ENCODE data around the gene ADGRD1. TPM values are rescaled to one million over a fixed set of nuclear protein-coding genes. Genes with fewer than 3 reads are reported as not detected.

ADGRD1 gene
- total RNA-seq, 2 donors from 2014 or later, result 143 to 254 TPM

DNA sequence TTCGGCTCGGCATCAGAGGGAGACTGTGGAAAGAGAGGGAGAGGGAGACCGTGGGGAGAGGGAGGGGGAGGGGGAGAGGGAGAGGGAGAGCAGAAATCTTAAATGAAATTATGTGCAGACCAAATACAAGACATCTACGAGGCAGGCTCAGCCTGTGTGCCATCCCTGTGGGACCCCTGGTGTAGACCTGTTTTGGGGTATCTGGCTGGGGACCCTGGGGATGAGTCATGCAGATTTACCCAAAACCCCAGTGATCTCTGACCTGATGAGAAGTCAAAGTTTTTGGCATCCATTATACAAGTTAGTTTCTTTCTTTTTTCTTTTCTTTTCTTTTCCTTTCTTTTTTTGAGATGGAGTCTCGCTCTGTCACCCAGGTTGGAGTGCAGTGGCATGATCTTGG lies 44.4 kb downstream of the ADGRD1 start:
- no peak for ATAC-seq
- no peak for DNase-seq
- intact Hi-C loops (cut with DNase I), result no loop called here

DNA sequence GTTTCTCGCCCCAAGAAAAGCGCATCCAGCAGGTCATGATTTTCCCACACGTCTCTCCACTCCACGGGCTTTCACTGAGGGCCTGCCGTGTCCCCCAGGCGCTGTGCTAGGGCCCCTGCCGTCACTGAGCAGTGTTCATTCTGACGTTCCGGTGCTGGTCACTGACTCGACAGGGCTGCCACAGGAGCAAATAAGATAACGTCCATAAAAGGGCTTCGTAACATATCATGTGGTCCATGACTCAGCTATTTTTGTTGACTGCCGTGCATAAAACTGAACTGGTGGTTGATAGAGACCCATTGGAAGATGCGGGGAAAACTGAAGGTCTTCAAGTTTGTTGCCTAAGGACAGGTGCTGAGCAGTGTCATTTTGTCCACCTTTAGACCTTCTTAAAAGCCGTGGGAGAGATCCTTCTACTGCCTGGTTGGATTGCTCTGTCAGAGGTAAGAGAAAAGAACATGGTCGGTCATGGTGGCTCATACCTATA lies 46.3 kb downstream of the ADGRD1 start:
- DNase-seq (no peak), ATAC-seq (no peak)
- intact Hi-C loops (cut with DNase I), result no loop called here

DNA sequence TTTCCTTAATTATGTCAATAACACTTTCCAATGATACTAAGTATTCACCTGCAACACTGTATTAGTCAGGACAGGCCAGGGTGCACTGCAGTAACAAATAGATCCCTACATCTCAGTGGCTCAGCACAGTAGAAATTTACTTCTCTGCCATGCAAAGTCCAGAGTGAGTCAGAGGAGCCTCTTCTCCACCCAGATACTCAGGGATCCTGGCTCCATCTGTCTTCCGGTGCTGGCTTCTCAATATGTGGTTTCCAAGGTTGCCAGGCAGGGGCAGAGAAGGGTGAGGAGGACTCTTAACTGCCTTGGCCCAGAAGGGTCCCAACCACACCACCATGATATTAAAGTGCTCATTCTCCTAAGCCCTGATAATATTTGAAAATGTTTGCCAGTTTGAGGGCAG lies 47.8 kb downstream of the ADGRD1 start:
- no peak for DNase-seq
- ATAC-seq, result peak in 1 of 2 donors; percentile 12
- intact Hi-C loops (cut with DNase I), result no loop called here

DNA sequence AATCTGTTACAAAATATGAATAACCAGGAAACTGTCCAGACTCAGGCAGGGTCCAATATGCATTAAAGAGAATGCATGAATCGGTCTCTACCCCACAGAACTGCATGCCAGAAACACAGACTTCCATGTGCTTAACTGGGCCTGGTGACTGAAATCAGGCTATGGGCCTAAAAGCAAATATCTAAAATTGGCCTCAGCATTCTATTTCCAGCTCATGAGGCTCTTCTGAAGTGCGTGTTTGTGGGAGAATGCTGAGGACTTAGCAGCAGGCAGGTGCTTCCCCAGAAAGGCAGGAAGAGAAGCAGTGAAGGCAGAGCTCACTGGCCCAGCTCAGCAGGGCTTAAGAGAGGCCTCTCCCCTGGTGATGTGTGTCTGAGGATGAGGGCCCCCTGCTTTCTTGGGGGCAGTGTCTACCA lies 48.5 kb downstream of the ADGRD1 start:
- intact Hi-C loops (cut with DNase I), result no loop called here
- DNase-seq, result no peak
- peak; percentile 40 to 69 for ATAC-seq

DNA sequence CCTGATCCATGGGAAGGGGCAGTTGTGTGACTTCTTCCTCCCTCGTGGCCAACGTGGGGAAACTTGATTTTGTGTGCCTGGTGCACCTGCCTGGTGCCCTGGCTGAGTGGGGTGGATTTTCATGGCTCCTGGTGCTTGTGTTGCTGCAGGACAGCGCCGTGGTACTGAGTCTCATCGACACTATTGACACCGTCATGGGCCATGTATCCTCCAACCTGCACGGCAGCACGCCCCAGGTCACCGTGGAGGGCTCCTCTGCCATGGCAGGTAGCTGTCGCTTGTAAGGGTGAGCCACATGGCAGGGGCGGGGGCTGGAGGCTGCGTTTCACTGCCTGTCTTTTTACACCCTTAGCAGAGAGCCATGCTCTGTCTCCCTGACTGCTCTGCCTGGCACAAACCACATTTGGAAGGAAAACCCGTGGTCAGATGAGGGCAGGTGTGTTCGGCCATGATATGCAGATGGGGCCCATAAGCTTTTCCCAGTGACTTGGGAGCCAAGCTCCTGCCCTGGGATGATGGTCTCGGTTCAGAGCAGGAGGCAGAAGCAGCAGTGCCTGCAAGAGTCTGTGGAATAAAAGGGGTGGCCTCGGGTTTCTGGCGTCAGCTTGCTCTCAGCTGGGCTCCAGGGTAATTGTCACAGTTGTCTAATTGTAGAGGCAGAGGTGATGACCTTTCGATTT lies 49.5 kb downstream of the ADGRD1 start:
- DNase-seq (no peak), ATAC-seq (no peak)
- intact Hi-C loops (cut with DNase I), result no loop called here

DNA sequence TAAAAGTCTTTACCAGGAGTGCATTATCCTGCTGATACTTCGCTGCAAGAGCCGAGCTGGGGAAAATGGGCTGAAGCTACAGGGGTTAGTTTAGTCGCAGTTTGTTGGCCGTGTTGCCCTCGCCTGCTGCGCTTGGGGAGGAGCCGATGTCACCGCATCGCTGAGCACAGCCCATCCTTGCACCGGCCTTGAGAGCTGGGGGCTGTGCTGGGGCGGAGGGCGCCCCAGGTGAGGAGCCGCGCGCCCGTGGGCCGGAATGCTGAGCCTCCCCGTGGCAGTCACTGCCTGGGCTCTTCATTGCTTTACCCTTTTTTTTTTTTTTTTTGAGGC lies 50.0 kb downstream of the ADGRD1 start:
- ATAC-seq, result no peak
- intact Hi-C loops (cut with DNase I), result no loop called here
- DNase-seq, result no peak

DNA sequence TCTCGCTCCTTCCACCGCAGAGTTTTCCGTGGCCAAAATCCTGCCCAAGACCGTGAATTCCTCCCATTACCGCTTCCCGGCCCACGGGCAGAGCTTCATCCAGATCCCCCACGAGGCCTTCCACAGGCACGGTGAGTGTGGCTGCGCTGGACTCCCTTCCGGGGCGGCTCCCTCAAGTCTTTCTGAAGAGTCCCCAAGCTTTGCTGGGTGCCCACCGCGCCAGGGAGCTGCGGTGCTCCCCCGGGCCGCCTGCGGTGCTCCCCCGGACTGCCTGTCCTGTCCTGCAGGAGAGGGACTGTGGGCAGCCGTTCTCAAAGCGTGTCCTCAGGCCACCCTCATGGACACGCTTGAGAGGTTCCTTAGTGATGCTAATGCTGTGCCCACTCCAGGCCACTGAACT lies 50.5 kb downstream of the ADGRD1 start:
- intact Hi-C loops (cut with DNase I), result no loop called here
- ATAC-seq (no peak), DNase-seq (no peak)

DNA sequence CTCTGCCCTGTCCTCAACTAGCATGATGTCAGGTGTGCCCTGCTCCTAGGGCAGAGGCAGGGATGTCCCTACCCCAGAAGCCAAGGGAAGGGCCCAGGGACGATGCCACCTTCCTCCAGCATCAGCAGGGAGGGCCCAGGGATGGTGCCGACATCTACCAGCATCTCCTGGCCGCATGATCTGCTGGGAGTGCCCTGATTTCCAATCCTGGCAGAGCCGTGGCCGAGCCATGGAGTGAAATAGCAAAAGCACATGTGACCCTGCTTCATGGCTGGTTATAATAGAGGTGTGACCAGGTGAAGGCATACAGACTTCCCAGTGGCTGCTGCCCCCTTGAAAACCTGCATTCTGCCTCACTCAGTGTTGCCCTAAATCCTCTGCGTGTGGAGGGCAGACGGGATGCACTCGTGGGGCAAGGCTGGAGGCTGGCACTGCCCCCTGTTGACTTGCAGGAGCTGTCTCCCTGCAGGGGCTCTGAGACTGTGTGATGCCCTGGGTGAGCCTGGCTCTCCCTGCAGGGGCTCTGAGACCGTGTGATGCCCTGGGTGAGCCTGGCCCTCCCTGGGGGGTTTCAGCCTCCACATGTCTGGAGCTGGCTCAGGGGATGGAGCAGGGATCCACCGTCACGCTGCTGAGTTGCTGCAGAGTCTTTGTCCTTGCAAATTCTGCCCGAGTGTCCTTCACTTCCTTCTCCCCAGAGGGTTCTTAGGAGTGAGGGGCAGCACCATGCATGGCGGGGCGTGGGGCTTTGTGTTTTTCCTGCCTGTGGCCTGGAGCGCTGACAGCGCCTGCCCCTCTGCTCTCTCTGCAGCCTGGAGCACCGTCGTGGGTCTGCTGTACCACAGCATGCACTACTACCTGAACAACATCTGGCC lies 51.7 kb downstream of the ADGRD1 start:
- ATAC-seq (no peak), DNase-seq (no peak)
- intact Hi-C loops (cut with DNase I), result no loop called here

DNA sequence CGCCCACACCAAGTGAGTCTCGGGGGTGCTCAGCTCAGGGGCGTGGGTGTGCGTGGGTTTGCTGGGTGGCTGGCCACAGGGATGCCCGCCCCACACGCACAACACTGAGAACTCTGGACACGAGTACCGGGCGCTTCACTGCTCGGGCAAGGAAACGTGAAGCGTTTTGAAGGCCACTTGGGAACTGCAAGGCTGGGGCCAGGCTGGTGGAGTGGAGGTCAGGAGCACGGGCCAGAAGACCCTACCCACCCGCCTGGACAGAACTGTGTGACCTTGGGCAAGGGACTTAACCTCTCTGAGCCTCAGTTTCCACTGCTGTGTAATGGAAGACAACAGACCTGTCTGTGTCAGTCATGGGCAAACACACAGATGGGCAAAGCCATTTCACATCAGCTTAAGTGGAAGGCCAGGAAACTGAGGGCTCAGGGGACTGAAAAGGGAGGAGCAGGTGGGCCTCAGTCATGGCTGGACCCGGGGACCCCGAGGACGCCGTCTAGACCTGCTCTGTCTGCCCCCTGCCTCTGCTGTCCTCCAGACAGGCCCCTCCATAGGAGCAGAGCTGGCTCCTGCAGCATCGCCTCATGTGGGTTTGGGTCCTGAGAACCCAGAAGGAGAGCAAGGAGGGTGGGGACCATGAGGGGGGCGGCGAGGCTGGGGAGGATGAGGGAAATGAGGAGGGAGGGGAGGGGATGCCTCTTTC lies 52.5 kb downstream of the ADGRD1 start:
- intact Hi-C loops (cut with DNase I), result no loop called here
- ATAC-seq (no peak), DNase-seq (no peak)

DNA sequence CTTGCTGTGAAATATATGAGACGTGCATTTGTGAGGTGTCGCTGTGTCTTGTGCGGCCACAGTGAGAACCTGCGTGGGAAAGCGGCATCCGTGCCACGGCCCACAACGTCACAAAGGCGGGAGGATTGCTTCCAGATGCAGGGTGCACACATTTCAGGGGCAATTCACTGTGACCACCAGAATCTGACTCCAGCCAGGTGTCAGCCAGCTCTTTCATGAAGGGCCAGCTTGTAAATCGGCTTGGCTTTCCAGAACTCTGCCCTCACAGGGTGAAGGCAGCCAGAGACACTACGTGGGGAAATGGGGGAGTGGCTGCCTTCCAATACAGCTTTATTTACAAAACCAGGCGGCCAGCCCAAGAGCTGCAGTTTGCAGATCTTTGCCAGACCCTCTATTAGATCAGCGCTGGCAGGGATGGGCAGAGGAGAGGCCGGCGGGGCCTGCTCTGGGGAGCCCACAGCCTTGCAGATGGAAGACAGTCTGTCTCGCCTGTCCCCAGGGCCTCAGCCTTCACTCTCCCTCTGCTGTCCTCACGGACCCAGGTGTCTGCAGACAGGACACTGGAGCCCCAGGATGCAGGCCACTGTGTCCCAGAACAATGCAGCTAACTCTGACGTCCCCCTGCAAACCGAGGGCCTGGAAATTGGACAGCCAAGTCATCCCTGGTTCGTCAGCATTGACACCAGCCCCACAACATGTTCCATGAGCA lies 53.5 kb downstream of the ADGRD1 start:
- ATAC-seq (peak; percentile 56 to 86), DNase-seq (peak; percentile 61)
- intact Hi-C loops (cut with DNase I), result no loop called here

DNA sequence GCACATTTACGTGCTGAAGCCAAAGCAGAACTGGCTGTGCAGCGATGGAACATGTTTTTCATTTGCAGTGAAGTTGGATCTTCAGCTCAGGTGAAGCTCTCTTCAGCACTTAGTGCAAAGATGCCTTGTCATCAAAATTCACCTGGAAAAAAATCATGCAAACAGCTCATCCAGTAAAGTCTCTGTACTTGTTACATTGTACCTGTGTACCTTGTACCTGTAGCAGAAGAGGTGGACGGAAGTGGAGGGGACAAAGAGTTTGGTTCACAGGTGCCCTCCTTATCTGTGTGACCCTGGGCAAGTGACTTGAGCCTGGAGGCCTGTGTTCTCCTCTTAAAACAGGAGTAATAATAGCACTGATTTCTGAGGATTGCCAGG lies 54.0 kb downstream of the ADGRD1 start:
- intact Hi-C loops (cut with DNase I), result no loop called here
- no peak for ATAC-seq
- DNase-seq, result no peak

DNA sequence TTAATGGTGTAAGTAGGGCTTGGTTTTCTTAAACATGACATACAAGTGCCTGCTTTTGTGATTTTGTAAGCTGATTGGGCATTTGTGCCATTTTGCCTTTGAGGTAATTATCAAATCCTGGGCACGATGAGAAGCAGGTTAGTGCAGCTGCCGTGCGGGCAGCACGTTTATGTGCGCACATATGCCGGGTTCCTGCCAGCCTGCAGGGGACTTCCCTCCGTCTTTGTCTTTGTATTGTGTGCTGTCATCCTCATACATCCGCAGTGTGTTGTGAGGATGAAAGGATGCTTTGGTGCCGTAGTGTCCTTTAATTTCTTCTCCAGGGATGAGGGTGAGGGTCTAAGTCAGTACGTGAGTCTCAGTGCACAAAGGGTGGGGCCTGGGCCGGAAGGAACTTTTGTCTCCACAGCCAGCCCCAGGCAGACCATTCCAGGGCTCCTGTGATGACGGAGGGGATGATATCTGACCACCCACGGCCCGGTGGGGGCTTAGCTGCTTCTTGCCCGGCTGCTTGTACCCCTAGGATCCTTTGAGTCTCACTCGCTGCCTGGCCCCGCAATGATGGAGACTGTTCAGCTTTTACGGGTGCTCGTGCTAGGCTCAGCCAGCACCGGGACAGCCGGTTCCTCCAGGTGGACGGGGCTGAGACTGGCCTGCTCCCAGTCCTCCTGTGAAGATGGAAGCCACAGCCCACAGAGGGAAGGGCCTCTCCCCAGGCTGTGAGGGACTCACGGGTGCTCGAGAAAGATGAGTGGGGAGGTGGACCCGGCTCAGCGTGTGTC lies 54.6 kb downstream of the ADGRD1 start:
- ATAC-seq, result no peak
- intact Hi-C loops (cut with DNase I), result no loop called here
- DNase-seq, result no peak

DNA sequence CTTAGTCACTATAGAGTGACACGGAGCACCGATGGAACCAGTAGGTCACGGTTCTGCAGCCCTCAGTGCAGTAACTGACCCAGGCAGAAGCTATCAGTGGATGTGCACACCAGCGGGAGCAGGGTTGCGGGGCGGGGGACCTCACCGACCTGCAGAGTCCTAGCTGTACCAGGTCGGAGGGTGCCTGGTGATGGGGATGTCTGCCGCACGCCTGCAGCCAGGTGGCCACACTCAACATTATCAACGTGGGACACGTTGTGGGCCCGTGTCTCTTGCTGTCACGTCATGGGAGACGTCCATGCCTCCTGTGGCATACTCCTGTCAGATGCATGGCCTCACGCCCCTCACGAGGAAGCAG lies 55.2 kb downstream of the ADGRD1 start:
- DNase-seq (no peak), ATAC-seq (no peak)
- intact Hi-C loops (cut with DNase I), result no loop called here

DNA sequence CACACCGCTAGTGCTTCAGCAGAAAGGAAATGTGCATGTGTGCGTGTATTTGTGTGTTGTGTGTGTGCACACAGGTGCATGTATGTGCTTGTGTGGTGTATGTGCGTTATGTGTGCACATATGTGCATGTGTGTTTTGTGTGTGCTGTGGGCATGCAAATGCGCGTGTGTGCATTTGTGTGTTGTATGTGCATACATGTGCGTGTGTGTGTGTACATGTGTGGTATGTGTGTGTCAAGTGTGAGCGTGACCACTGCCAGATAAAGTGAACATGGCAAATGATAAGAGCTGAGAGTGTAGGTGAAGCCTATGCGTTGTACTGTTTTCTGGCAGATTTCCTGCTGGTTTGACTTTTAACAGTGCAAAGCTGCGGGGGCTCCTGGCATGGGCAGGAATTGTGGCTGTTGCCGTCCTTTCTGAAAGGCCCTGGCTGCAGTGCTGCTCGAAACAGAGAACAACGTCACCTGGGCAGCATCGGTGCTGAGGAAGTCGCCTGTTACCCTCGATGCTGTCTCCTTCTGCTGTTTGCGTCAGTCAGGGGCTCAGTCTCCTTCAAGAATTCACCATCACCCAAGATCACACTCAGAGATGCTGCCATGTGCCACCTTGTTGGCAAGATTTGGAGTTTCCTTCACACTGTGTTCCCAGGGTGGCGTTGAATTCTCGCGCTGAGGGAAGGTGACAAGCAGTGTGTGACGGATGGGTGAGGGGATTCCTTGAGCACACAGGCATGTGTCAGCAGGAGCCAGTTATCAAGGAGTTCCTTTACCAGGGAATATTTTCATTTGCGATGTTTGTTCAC lies 56.1 kb downstream of the ADGRD1 start:
- no peak for DNase-seq
- ATAC-seq, result no peak
- intact Hi-C loops (cut with DNase I), result no loop called here

DNA sequence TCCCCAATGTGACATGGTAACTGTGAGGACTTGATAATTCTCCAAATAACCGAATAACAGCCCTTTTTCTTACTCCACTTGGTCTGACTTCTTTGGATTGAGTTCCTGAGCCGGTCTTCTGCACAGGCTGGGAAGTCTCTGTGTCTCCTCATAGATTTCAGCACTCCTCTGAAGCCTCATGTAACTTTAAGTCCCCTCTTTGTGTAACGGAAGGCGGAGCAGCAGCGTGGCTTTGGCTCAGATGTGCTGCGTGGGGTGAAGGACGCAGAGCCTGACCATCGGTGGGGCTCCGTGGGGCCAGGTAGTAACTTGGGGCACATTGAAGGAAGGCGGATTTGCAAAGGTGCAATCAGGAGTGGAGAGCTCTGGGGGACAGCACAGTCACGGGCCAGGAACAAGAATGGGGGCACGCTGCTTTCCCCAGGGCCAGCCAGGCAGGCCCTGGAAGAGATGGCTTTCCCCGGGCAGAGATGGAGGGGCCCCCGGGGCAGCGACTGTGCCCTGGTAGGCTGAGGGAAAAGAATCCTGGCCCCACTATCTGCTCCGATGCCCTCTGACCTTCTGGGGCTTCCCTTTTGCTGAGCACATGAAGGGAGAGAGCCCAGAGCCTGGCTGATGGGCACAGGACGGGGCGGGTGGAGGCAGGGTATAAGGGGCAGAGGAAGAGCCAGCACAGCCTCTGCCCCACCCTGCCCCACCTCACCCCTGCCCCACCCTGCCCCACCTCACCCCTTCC lies 56.9 kb downstream of the ADGRD1 start:
- peak in 1 of 2 donors; percentile 14 for ATAC-seq
- DNase-seq, result no peak
- intact Hi-C loops (cut with DNase I), result no loop called here

DNA sequence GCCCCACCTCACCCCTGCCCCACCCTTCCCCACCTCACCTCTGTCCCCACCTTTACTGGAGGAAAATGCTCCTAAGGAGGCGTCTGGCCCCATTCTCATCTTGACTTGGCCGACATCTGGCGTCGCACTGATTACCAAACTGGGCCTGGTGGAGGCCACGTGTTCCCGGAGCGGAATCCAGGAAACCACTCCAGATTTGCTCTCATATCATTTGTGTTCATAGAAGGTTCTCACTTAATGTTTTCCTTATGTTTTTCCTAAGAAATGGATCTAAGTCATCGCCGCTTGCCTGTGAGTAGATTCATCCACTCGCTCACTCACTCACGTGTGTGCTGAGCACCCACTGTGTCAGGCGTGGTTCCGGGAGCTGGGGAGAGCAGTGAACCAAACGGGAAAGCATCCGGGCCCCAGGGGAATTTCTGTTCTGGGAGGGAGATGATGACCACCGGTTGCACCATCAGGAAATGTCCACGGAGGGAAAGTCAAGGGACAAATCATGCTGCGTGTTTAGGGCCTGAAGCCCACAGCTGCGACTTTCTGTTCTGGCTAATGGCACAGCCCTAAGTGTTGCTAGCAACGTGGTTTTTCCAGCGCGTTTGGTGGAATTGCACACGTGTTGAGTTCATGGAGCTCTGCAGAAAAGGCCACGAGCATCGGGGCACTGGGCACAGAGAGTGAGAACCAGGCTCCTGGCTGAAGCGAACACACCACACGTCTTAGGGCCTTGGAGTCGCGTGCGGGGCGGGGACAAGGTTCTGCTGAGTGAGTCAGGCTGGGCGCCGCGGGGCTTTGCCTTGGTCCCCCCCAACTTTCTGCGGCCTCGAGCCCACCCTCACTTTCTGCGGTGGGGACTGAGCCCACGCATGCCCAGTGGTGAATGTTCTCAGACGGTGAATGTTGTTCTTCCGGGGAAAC lies 57.7 kb downstream of the ADGRD1 start:
- DNase-seq, result peak; percentile 69
- peak; percentile 16 to 31 for ATAC-seq
- intact Hi-C loops (cut with DNase I), result no loop called here

Data from left cardiac atrium (tissue), 4 donors.